K562 (cell line): ENCODE measurements around the gene SCAMP3. TPM values are rescaled to one million over a fixed set of nuclear protein-coding genes. Genes with fewer than 3 reads are reported as not detected.

Experiments
- ARID2 ChIP-seq: fragments of 450-650 bp; IDR thresholded peaks from 2 replicates; pipeline ENCODE4 v1.6.1; 2017; ENCODE audit warnings: antibody characterized with exemption, mild to moderate bottlenecking
- CBX5 ChIP-seq: IDR thresholded peaks from 2 replicates; pipeline ENCODE4 v1.6.1; 2014; ENCODE audit warnings: low read depth, borderline replicate concordance
- CHD2 ChIP-seq: IDR thresholded peaks from 2 replicates; pipeline ENCODE4 v1.6.1; 2011; ENCODE audit warnings: low read depth, low read length
- ERF ChIP-seq: fragments of 450-650 bp; formaldehyde crosslinking; IDR thresholded peaks from 2 replicates; pipeline ENCODE4 v1.4.0; 2020; ENCODE audit warnings: mild to moderate bottlenecking, mixed read lengths
- GABPB2 ChIP-seq: fragments of 250-450 bp; sonication (Bioruptor Pico); conservative IDR thresholded peaks from 2 replicates; pipeline ENCODE4 v1.5.1; 2021; ENCODE audit warnings: mild to moderate bottlenecking
- GMEB1 ChIP-seq: fragments of 250-450 bp; sonication (Bioruptor Pico); IDR thresholded peaks from 2 replicates; pipeline ENCODE4 v1.4.0; 2020; ENCODE audit warnings: mild to moderate bottlenecking
- GTF3C2 ChIP-seq: IDR thresholded peaks from 3 replicates; pipeline ENCODE4 v1.6.1; 2011; ENCODE audit warnings: borderline replicate concordance, mild to moderate bottlenecking, moderate library complexity; ENCODE audit not compliant: insufficient read length; ENCODE audit errors: extremely low read depth
- HNRNPL ChIP-seq: fragments of 200-400 bp; formaldehyde crosslinking; IDR thresholded peaks from 2 replicates; pipeline ENCODE4 v1.6.1; 2017; ENCODE audit warnings: low read depth, mild to moderate bottlenecking, low read length
- MTA2 ChIP-seq: fragments of 450-650 bp; IDR thresholded peaks from 2 replicates; pipeline ENCODE4 v1.6.1; 2016; ENCODE audit warnings: low read depth
- MYC ChIP-seq, 2 experiments: fragments of 250-450 bp in 1 of 2; sonication (Bioruptor Pico) in 1 of 2; IDR thresholded peaks; 2 replicates each; pipeline versions ENCODE4 v1.5.1 to v1.6.1; 2012 to 2021; ENCODE audit warnings: low read depth in 2 of 2, borderline replicate concordance in 1 of 2, improper control_type of control experiment in 1 of 2, low read length in 1 of 2, mild to moderate bottlenecking in 1 of 2, moderate library complexity in 1 of 2
- NCOA1 ChIP-seq: fragments of 450-650 bp; IDR thresholded peaks from 2 replicates; pipeline ENCODE4 v1.6.1; 2016; ENCODE audit warnings: low read depth
- NR0B1 ChIP-seq: fragments of 450-650 bp; IDR thresholded peaks from one replicate; pipeline ENCODE4 v1.6.1; 2018; ENCODE audit warnings: mild to moderate bottlenecking, moderate library complexity; ENCODE audit not compliant: partially characterized antibody
- PURB ChIP-seq: sonication (generic); formaldehyde crosslinking; IDR thresholded peaks from 2 replicates; pipeline ENCODE4 v1.9.0; 2021; ENCODE audit warnings: low read depth, mild to moderate bottlenecking, missing genetic modification reagents
- RUNX1 ChIP-seq: sonication (generic); IDR thresholded peaks from 2 replicates; pipeline ENCODE4 v1.6.1; 2016; ENCODE audit warnings: antibody characterized with exemption, low read depth
- SRSF9 ChIP-seq: fragments of 200-400 bp; formaldehyde crosslinking; IDR thresholded peaks from 2 replicates; pipeline ENCODE4 v1.6.1; 2017; ENCODE audit warnings: low read depth, low read length, borderline replicate concordance
- STAG1 ChIP-seq: sonication (generic); formaldehyde crosslinking; IDR thresholded peaks from 2 replicates; pipeline ENCODE4 v1.5.0; 2020; ENCODE audit warnings: missing genetic modification reagents, borderline replicate concordance
- ZBTB34 ChIP-seq: fragments of 250-450 bp; sonication (Bioruptor Pico); IDR thresholded peaks from 2 replicates; pipeline ENCODE4 v1.8.0; 2021; ENCODE audit warnings: mild to moderate bottlenecking, moderate library complexity
- ZNF134 ChIP-seq: fragments of 250-450 bp; sonication (Bioruptor Pico); conservative IDR thresholded peaks from 2 replicates; pipeline ENCODE4 v1.4.0; 2020
- ZNF165 ChIP-seq: fragments of 250-450 bp; sonication (Bioruptor Pico); IDR thresholded peaks from 2 replicates; pipeline ENCODE4 v1.4.0; 2020; ENCODE audit warnings: borderline replicate concordance
- ZNF3 ChIP-seq: fragments of 250-450 bp; sonication (Bioruptor Pico); IDR thresholded peaks from 2 replicates; pipeline ENCODE4 v1.5.0; 2021; ENCODE audit warnings: mild to moderate bottlenecking, moderate library complexity
- ZNF444 ChIP-seq: fragments of 250-450 bp; sonication (Bioruptor Pico); IDR thresholded peaks from 2 replicates; pipeline ENCODE4 v1.4.0; 2020; ENCODE audit warnings: mild to moderate bottlenecking, moderate library complexity
- polyA plus RNA-seq, 8 experiments: library from polyadenylated mRNA; depleted of rRNA in 4 of 8; stranded (reverse) in 5 of 8; unstranded in 3 of 8; fragments of >200 nt; fragmentation: Nextera tagmentation in 2 of 8; fragmentation: Illumina TruSeq in 1 of 8; extraction: Ambion mirVana in 2 of 8; extraction: Trizol in 1 of 8; gene quantifications; 2 replicates each; pipeline versions ENCODE4 v1.2.1 to v1.2.3, GENCODE V29; 2011 to 2014; ENCODE audit warnings: inconsistent platforms in 1 of 8, missing spikeins in 1 of 8
- total RNA-seq, 7 experiments: library from RNA; depleted of rRNA in 6 of 7; stranded (reverse); fragments of >200 nt in 6 of 7; fragmentation: Illumina TruSeq in 2 of 7; extraction: Trizol in 2 of 7; gene quantifications; 2 replicates each; pipeline versions ENCODE4 v1.2.1 to v1.2.3, GENCODE V29; 2011 to 2021; ENCODE audit warnings: low replicate concordance in 1 of 7

SCAMP3 gene
- total and polyA plus RNA-seq, 9 of the 15 experiments (the other 6 are each of a cell fraction or from before 2014, with no cell fraction given): 14.2 to 131 (median 86.1) TPM

- TF ChIP-seq GMEB1 (CRISPR knock-in tag) (peak; percentile 51; the same call in 1 of the 2 replicates), PURB (no peak), CHD2 (peak; percentile 96), ERF (peak; percentile 86), ZNF444 (no peak; the same call in 1 of the 2 replicates), ZBTB34 (CRISPR knock-in tag) (no peak), GABPB2 (CRISPR knock-in tag) (peak; percentile 40), CBX5 (no peak), MYC (IDR thresholded peaks at IDR 0.05; ENCODE audit: low read depth, low read length) (peak; percentile 89), MYC (CRISPR knock-in tag; IDR thresholded peaks at IDR 0.05; ENCODE audit: borderline replicate concordance, low read depth) (peak; percentile 92), ZNF165 (CRISPR knock-in tag) (0 out of 2 replicates have a peak, but pooled peaks have one; percentile 6), GTF3C2 (no peak), ZNF134 (no peak), STAG1 (CRISPR knock-in tag) (no peak), NCOA1 (no peak), SRSF9 (no peak), NR0B1 (no peak), ZNF3 (CRISPR knock-in tag) (no peak; the same call in 1 of the 2 replicates), MTA2 (no peak), RUNX1 (peak; percentile 75; the same call in 1 of the 2 replicates), ARID2 (no peak), HNRNPL (no peak)
These were observed at the start of gene SCAMP3 (continued) for GRCh38 chr1:155261852-155262673.
